Uterus (tissue), 4 donors: ENCODE results near the gene TERC. TPM values are rescaled to one million over a fixed set of nuclear protein-coding genes. Genes with fewer than 3 reads are reported as not detected.

ENCODE experiments used
- DNase-seq, 2 donors: peaks; one replicate each; pipeline ENCODE4 v3.0.0-alpha.2; 2019 to 2020
- H3K27ac ChIP-seq, 2 donors: fragments of 200-600 bp; sonication (generic); 1 replicate in 1 of 2; 2 replicates in 1 of 2; pipeline ENCODE4 v1.5.1; 2016 to 2018
- H3K27me3 ChIP-seq, 2 donors: fragments of 200-600 bp; sonication (generic); one replicate each; pipeline ENCODE4 v1.5.1; 2018 to 2019; ENCODE audit warnings: control low read depth in 1 of 2
- H3K36me3 ChIP-seq, 2 donors: fragments of 200-600 bp; sonication (generic); one replicate each; pipeline ENCODE4 v1.5.1; 2019; ENCODE audit warnings: control low read depth in 1 of 2
- H3K4me1 ChIP-seq, 2 donors: fragments of 200-600 bp; sonication (generic); one replicate each; pipeline ENCODE4 v1.5.1; 2018 to 2019; ENCODE audit warnings: control low read depth in 1 of 2
- H3K4me3 ChIP-seq, 2 donors: fragments of 200-600 bp; sonication (generic); 1 replicate in 1 of 2; 2 replicates in 1 of 2; pipeline ENCODE4 v1.5.1; 2018 to 2019; ENCODE audit warnings: mild to moderate bottlenecking in 1 of 2
- H3K9me3 ChIP-seq, 2 donors: fragments of 200-600 bp; sonication (generic); one replicate each; pipeline ENCODE4 v1.5.1; 2019; ENCODE audit warnings: control low read depth in 1 of 2
- CTCF ChIP-seq, 4 experiments: fragments of 200-600 bp in 2 of 4; fragments of 450-650 bp in 2 of 4; sonication (generic) in 2 of 4; IDR thresholded peaks; one replicate each; pipeline ENCODE4 v1.5.1; 2016 to 2019; ENCODE audit warnings: antibody characterized with exemption in 4 of 4, mild to moderate bottlenecking in 2 of 4, moderate library complexity in 1 of 4
- POLR2A ChIP-seq, 2 donors: fragments of 450-650 bp; IDR thresholded peaks; one replicate each; pipeline ENCODE4 v1.6.1; 2016; ENCODE audit warnings: antibody characterized with exemption in 2 of 2, mild to moderate bottlenecking in 1 of 2, moderate library complexity in 1 of 2
- intact Hi-C: fragments of 100-400 bp; cut with DNase I; formaldehyde crosslinking; loops from one replicate; pipeline ENCODE4 v1.15.1; 2023; ENCODE audit warnings: low total_unique reads
- total RNA-seq, 4 donors: library from RNA; depleted of rRNA in 3 of 4; stranded (reverse); fragments of >200 nt in 3 of 4; gene quantifications; one replicate each; pipeline versions ENCODE4 v1.1.0 to v1.2.4, GENCODE V29; 2014 to 2023
- donor health status: DM: yes; HTN: yes; CAD: no.

Gene TERC
- total RNA-seq, 4 donors from 2014 or later: 4.6 to 705 (median 482) TPM

GRCh38 chr3:169777822-169778221 is 13.0 kb upstream of the TERC start:
- TF ChIP-seq CTCF (IDR thresholded peaks at IDR 0.05) (no peak), POLR2A (IDR thresholded peaks at IDR 0.05) (no peak)
- Histone ChIP-seq H3K36me3 (no peaks in the 10 kb centered on the region), H3K27ac (no peak overlapping the region), H3K27me3 (no peaks in the 10 kb centered on the region), H3K9me3 (no peaks in the 10 kb centered on the region), H3K4me3 (no peak overlapping the region), H3K4me1 (peaks cover 6 to 13% of the 10 kb centered on the region in 2 donors)
- DNase-seq: no peak
- intact Hi-C loops: no loop called here

GRCh38 chr3:169774186-169774585 is 9.3 kb upstream of the TERC start:
- DNase-seq: no peak
- intact Hi-C loops: no loop called here
- Histone ChIP-seq H3K4me3 (peak overlapping the region; percentile 75 to 86), H3K9me3 (no peaks in the 10 kb centered on the region), H3K4me1 (peaks cover 6 to 13% of the 10 kb centered on the region in 2 donors), H3K36me3 (no peaks in the 10 kb centered on the region), H3K27me3 (no peaks in the 10 kb centered on the region), H3K27ac (peak overlapping the region in 1 of 2 donors; percentile 98)
- no peak for TF ChIP-seq CTCF (IDR thresholded peaks at IDR 0.05)
- TF ChIP-seq POLR2A (IDR thresholded peaks at IDR 0.05): no peak

- intact Hi-C loops: no loop called here
- peak within 1 kb of the TSS; percentile 98 for H3K27ac ChIP-seq
These were observed 8.3 kb upstream of the TERC start, which contains the start of gene MYNN for GRCh38 chr3:169772897-169773816. MYNN (plus strand) TSS chr3:169773396; CDS start chr3:169774296, 900 bp downstream.

GRCh38 chr3:169772305-169772896 is 7.5 kb upstream of the TERC start:
- no peaks in the 10 kb centered on the region for H3K27me3 ChIP-seq
- peak overlapping the region; percentile 98 for H3K27ac ChIP-seq
- peak overlapping the region; percentile 75 to 86 for H3K4me3 ChIP-seq
- no peak for TF ChIP-seq CTCF (IDR thresholded peaks at IDR 0.05)
- no peaks in the 10 kb centered on the region for H3K36me3 ChIP-seq
- DNase-seq: peak in 1 of 2 donors; percentile 76
- no peaks in the 10 kb centered on the region for H3K9me3 ChIP-seq
- H3K4me1 ChIP-seq: peaks cover 6 to 12% of the 10 kb centered on the region in 2 donors
- intact Hi-C loops: no loop called here

More at GRCh38 chr3:169772897-169773816, 8.3 kb upstream of the TERC start, which contains the start of gene MYNN:
- TF ChIP-seq CTCF (IDR thresholded peaks at IDR 0.05) (peak in 1 of 4 experiments; percentile 2), POLR2A (IDR thresholded peaks at IDR 0.05) (peak; percentile 98 to 100)
- DNase-seq: peak; percentile 91 to 92
- no peaks in the 10 kb centered on the region for H3K27me3 ChIP-seq
- H3K36me3 ChIP-seq: no peaks in the 10 kb centered on the region
- peak within 1 kb of the TSS; percentile 75 to 86 for H3K4me3 ChIP-seq
- H3K9me3 ChIP-seq: no peaks in the 10 kb centered on the region
- peaks cover 6 to 13% of the 10 kb centered on the region in 2 donors for H3K4me1 ChIP-seq
